Adrenal gland (tissue), 12 donors: ENCODE data around the gene BCAR3. TPM values are rescaled to one million over a fixed set of nuclear protein-coding genes. Genes with fewer than 3 reads are reported as not detected.

ENCODE experiments used
- DNase-seq, 7 donors: peaks; one replicate each; pipeline ENCODE4 v3.0.0-alpha.2; 2019 to 2020
- H3K27ac ChIP-seq, 5 donors: fragments of 200-600 bp; sonication (generic) in 4 of 5; 1 replicate in 3 of 5; 2 replicates in 2 of 5; pipeline versions ENCODE4 v1.5.1 to v1.8.0; 2016 to 2020; ENCODE audit warnings: mild to moderate bottlenecking in 1 of 5
- H3K27me3 ChIP-seq: fragments of 200-600 bp; 2 replicates; pipeline ENCODE4 v1.8.0; 2021
- H3K36me3 ChIP-seq, 2 donors: fragments of 200-600 bp; replicated peaks in 1 of 2; 1 replicate in 1 of 2; 2 replicates in 1 of 2; pipeline versions ENCODE4 v1.5.1 to v1.8.0; 2018 to 2022
- H3K4me1 ChIP-seq, 2 donors: fragments of 200-600 bp; replicated peaks in 1 of 2; 1 replicate in 1 of 2; 2 replicates in 1 of 2; pipeline versions ENCODE4 v1.5.1 to v1.8.0; 2018 to 2021
- H3K4me3 ChIP-seq, 4 donors: fragments of 200-600 bp; sonication (generic) in 3 of 4; one replicate each; pipeline ENCODE4 v1.5.1; 2016 to 2018
- H3K9me3 ChIP-seq, 3 donors: fragments of 200-600 bp; sonication (generic) in 1 of 3; replicated peaks in 1 of 3; 1 replicate in 2 of 3; 2 replicates in 1 of 3; pipeline versions ENCODE4 v1.5.1 to v1.8.0; 2016 to 2021
- CTCF ChIP-seq, 6 experiments: fragments of 450-650 bp in 4 of 6; fragments of 200-600 bp in 2 of 6; sonication (generic) in 1 of 6; IDR thresholded peaks; 1 replicate in 5 of 6; 2 replicates in 1 of 6; pipeline versions ENCODE4 v1.5.1 to v1.8.0; 2016 to 2021; ENCODE audit warnings: antibody characterized with exemption in 6 of 6, mild to moderate bottlenecking in 2 of 6, moderate library complexity in 1 of 6
- POLR2A ChIP-seq, 2 donors: fragments of 450-650 bp; IDR thresholded peaks; one replicate each; pipeline ENCODE4 v1.6.1; 2017; ENCODE audit warnings: antibody characterized with exemption in 2 of 2, mild to moderate bottlenecking in 2 of 2, moderate library complexity in 1 of 2
- WGBS, 4 donors: extraction: QIAGEN DNeasy Blood & Tissue Kit in 2 of 4; methylation state at CpG; one replicate each; pipeline versions ENCODE4 v1.1.5 to v1.1.7; 2013 to 2017; 5-methylcytosine and 5-hydroxymethylcytosine counted together
- intact Hi-C, 2 donors: fragments of 100-400 bp; cut with DNase I; formaldehyde crosslinking; loops; one replicate each; pipeline versions ENCODE4 v1.14.1 to v1.15.0; 2022 to 2023
- polyA plus RNA-seq, 3 donors: library from polyadenylated mRNA; stranded (reverse); fragments of 200-250 nt in 2 of 3; fragments of 350-450 nt in 1 of 3; fragmentation: Illumina TruSeq in 1 of 3; extraction: RNeasy Lipid Tissue Mini Kit (QIAGEN cat#74804) in 1 of 3; gene quantifications; one replicate each; pipeline ENCODE4 v1.2.3, GENCODE V29; 2013 to 2014
- total RNA-seq, 9 donors: library from RNA; depleted of rRNA in 4 of 9; stranded (reverse); fragments of >200 nt in 4 of 9; fragments of 120-200 nt in 1 of 9; fragmentation: NEBNext Ultra II Directional in 1 of 9; extraction: Animal tissue kit (Norgen Biotek cat#: 25700) in 1 of 9; gene quantifications; one replicate each; pipeline versions ENCODE4 v1.1.0 to v1.2.4, GENCODE V29; 2013 to 2023
- donor health status: healthy with polysubstance abuse.
- donor health status: Bipolar disorder and iron deficiency.
- donor health status: DM: yes; HTN: yes; CAD: no.
- donor health status: DM: no; HTN: no; CAD: no.
- donor health status: DM: no; HTN: no; CAD: no.
- donor health status: DM: yes; HTN: yes; CAD: no.

Gene BCAR3
- total and polyA plus RNA-seq, 12 donors = 6.5 to 31.6 (median 23.9) TPM

- peak in 3 of 7 donors; percentile 14 to 50 (median 22) for DNase-seq
- Histone ChIP-seq H3K27me3 (no peaks in the 10 kb centered on the region), H3K9me3 (no peaks in the 10 kb centered on the region), H3K36me3 (peaks cover 0 to 41% of the 10 kb centered on the region in 2 donors), H3K27ac (no peak overlapping the region), H3K4me3 (no peak overlapping the region), H3K4me1 (peaks cover 15 to 40% of the 10 kb centered on the region in 2 donors)
- intact Hi-C loops = no loop called here
- WGBS, 4 donors = 84 to 95% (median 85%) methylated on average over 17 to 23 of the region's 23 CpGs
- TF ChIP-seq POLR2A (IDR thresholded peaks at IDR 0.05) (no peak), CTCF (IDR thresholded peaks at IDR 0.05) (no peak)
Measured at GRCh38 chr1:93581917-93582850, 99.5 kb downstream of the BCAR3 start.

- no peak overlapping the region for H3K4me3 ChIP-seq
- intact Hi-C loops = no loop called here
- H3K9me3 ChIP-seq = no peaks in the 10 kb centered on the region
- peak overlapping the region in 3 of 5 donors; percentile 48 to 79 (median 76) for H3K27ac ChIP-seq
- TF ChIP-seq CTCF (IDR thresholded peaks at IDR 0.05) (no peak), POLR2A (IDR thresholded peaks at IDR 0.05) (peak in 1 of 2 donors; percentile 46)
- 49 to 70% (median 57%) methylated on average over 3 to 5 of the region's 5 CpGs for whole genome bisulfite sequencing, 4 donors
- peak; percentile 64 to 84 (median 79) for DNase-seq
- H3K36me3 ChIP-seq = peaks cover 0 to 45% of the 10 kb centered on the region in 2 donors
- peaks cover 9 to 30% of the 10 kb centered on the region in 2 donors for H3K4me1 ChIP-seq
- H3K27me3 ChIP-seq = no peaks in the 10 kb centered on the region
Measured at GRCh38 chr1:93579891-93580290, 101.7 kb downstream of the BCAR3 start.

GRCh38 chr1:93578911-93579825 lies 102.5 kb downstream of the BCAR3 start:
- DNase-seq = peak in 3 of 7 donors; percentile 18 to 51 (median 21)
- no peaks in the 10 kb centered on the region for H3K9me3 ChIP-seq
- peaks cover 0 to 50% of the 10 kb centered on the region in 2 donors for H3K36me3 ChIP-seq
- no peaks in the 10 kb centered on the region for H3K27me3 ChIP-seq
- intact Hi-C loops = no loop called here
- 94 to 100% (median 97%) methylated on average over 5 to 11 of the region's 11 CpGs for WGBS, 4 donors
- TF ChIP-seq CTCF (IDR thresholded peaks at IDR 0.05) (no peak), POLR2A (IDR thresholded peaks at IDR 0.05) (no peak)
- peaks cover 9 to 29% of the 10 kb centered on the region in 2 donors for H3K4me1 ChIP-seq
- H3K27ac ChIP-seq = peak overlapping the region in 3 of 5 donors; percentile 48 to 79 (median 76)
- no peak overlapping the region for H3K4me3 ChIP-seq

- Histone ChIP-seq H3K27me3 (no peaks in the 10 kb centered on the region), H3K36me3 (peaks cover 0 to 45% of the 10 kb centered on the region in 2 donors), H3K4me1 (peaks cover 9 to 31% of the 10 kb centered on the region in 2 donors), H3K4me3 (no peak overlapping the region), H3K27ac (no peak overlapping the region), H3K9me3 (no peaks in the 10 kb centered on the region)
- peak in 2 of 7 donors; percentile 17 to 18 for DNase-seq
- TF ChIP-seq POLR2A (IDR thresholded peaks at IDR 0.05) = no peak
- TF ChIP-seq CTCF (IDR thresholded peaks at IDR 0.05) = no peak
- intact Hi-C loops = no loop called here
- 96 to 98% (median 97%) methylated on average over 6 of the region's 6 CpGs for WGBS, 4 donors
Measured at GRCh38 chr1:93578433-93578830, 103.2 kb downstream of the BCAR3 start.
